GM13976 (cell line): ENCODE results near the gene SLC19A1.

Experiments used
- DNase-seq: peaks from one replicate; pipeline ENCODE4 v3.0.0; 2012; ENCODE audit warnings: low spot score
- in situ Hi-C: fragments of 300-500 bp; cut with MboI; formaldehyde crosslinking; loops from one replicate; pipeline ENCODE4 v1.12.0; 2022; ENCODE audit warnings: low sequenced_read_pairs, mixed read lengths, inconsistent platforms; ENCODE audit not compliant: unreplicated experiment
- TF ChIP-seq, protein P1 (sequence below): IDR thresholded peaks from 2 replicates; pipeline ENCODE4 v1.5.1; 2012; ENCODE audit warnings: borderline replicate concordance, mild to moderate bottlenecking; ENCODE audit not compliant: insufficient read depth; ENCODE audit errors: extremely low read depth, missing control alignments, control extremely low read depth

SLC19A1 gene

DNA sequence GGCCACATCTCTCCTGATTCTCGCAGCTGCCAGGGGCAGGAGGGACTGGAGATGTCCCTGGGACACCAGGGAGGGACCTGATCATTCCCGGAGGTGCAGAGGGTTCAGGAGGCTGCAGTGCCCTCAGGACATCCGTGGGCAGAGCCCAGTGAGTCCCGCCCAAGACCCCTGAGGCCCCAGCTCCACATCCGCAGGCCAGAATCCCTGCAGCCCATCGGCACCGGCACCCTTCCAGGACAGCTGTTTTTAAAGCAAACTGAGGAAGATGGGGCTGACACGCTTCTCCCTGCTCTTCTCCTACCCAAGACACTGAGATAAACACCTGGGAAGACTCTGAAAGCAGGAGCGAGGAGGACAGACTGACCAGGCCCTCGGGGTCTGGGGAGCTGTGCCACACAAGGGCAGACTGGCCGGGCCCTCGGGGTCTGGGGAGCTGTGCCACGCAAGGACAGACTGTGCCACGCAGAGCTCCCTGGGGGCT, 25.5 kb downstream of the SLC19A1 start:
- TF ChIP-seq, protein P1, sequence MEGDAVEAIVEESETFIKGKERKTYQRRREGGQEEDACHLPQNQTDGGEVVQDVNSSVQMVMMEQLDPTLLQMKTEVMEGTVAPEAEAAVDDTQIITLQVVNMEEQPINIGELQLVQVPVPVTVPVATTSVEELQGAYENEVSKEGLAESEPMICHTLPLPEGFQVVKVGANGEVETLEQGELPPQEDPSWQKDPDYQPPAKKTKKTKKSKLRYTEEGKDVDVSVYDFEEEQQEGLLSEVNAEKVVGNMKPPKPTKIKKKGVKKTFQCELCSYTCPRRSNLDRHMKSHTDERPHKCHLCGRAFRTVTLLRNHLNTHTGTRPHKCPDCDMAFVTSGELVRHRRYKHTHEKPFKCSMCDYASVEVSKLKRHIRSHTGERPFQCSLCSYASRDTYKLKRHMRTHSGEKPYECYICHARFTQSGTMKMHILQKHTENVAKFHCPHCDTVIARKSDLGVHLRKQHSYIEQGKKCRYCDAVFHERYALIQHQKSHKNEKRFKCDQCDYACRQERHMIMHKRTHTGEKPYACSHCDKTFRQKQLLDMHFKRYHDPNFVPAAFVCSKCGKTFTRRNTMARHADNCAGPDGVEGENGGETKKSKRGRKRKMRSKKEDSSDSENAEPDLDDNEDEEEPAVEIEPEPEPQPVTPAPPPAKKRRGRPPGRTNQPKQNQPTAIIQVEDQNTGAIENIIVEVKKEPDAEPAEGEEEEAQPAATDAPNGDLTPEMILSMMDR: no peak
- DNase-seq: no peak
- in situ Hi-C loops: no loop called here

DNA sequence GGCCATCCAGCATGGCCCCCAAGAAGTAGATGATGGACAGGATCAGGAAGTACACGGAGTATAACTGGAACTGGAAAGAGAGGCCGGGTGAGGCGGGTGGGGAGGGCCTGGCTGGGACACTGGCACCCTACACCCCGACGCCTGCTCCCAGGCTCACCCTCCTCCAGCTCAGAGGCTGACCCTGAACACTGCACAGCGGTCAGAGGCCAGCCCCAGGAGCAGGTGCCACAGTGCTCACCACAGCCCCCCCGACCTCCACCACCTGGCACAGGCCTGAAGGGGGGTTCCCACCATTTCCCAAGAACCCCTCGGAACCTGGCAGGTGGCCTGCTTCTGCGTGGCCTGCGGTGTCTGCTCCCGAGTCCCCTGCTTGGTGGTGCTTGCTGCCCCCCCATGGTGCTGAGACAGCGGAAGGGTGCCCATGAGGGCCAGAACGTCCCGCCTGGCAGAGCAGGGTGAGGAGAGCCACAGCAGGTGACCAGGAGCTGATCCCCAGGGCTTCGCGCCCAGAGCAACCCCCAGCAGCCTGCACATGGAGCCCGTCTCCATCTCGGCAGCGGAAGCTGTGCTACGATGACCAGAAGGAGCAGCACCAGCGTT, 26.1 kb downstream of the SLC19A1 start:
- TF ChIP-seq, protein P1: no peak
- DNase-seq: no peak
- in situ Hi-C loops: no loop called here

DNA sequence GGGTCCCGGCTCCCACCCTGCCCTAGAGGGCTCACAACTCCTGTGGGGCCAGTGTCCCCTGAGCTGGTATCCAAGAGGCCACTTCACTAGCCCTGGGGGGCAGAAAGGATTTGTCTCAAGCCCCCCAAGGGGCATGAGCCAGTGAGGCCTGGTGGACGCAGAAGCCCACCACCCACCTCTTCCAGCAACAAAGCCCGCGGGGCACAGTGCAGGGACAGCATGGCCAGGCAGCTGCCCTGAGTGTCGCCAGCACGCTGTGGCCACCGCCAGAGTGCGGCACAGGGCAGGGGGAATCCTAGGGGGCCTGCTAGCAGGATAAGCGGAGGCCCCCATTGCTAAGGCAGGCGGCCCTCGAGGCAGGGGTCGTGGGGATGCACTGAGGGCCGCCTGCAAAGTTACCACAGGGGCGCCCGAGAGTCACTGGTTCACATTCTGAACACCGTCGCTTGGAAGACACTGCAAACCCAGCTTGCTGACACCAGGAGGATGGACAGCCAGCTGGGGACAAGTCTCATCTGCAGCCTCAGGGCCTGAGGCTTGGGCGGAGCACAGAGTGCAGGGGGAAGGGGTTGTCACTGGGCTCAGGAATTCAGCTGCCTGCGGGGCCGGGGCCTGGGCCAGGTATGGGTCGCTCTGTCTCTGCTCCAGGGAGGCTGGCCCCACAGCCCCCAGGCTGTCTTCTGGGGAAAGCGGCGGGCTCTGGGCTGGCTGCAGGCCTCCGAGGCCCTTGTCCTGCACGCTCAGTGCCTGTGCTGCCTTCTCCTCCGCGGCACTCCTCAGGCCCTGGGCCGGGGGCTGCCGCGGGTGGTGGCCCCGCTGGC, 26.8 kb downstream of the SLC19A1 start:
- TF ChIP-seq, protein P1: no peak
- no peak for DNase-seq
- in situ Hi-C loops: no loop called here

DNA sequence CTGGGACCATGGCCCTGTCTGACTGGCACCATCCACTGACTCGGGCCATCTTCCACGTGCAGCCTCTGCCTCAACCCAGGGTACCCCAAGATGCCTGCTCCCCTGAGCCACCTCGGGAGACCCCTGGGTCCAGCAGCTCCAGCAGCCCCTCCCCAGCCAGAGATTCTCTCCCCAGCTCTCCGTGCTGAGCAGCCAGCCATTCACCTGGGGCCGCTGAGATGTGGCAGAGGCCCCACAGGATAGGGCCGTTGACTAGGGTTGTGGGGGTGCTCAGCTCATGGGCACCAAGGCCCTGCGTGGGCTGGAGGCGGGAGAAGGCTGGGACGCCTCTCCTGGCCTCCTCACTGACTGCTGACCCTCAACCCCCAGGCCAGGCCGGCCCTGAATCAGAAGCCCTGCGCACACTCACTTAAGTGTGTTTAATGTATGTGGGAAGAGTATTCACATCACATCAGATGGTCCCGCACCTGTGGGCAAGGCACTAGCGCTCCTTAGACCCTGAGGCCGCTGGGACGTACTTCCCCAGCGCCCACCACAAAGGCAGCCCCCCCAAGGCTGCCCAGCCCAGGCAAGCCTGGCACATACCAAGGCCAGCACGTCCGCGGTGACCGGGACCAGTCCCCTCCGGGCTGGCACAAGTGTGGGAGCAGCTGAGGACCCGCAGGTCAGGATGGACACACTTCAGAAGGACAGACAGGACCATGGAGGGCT, 27.8 kb downstream of the SLC19A1 start:
- TF ChIP-seq, protein P1: no peak
- in situ Hi-C loops: no loop called here
- no peak for DNase-seq

DNA sequence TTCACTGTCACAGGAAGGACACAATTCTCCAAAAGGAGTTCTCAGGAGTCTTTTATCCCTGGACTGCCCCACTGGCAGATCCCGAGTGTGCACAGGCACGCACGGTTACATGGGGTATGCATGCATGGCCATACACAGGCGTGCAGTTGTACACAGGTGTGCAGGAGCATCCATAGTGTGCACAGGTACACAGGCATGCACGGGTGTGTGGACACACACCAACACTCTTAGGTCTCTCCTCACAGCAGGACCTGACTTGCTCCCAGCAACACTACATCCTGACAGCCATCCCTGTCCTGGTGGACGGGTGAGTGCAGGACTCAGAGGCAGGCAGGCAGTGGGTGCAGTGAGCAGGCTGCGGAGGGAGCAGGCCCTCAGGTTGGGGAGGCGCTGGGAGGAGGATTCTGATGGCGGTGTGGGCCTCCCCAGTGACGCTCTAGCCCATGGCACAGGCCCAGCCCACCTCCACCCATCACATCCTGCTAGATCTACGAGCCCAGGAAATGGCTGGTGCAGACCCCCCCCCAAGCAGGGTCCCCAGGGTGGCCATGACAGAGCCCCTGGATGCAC, 28.4 kb downstream of the SLC19A1 start:
- in situ Hi-C loops: no loop called here
- DNase-seq: no peak
- TF ChIP-seq, protein P1: no peak

DNA sequence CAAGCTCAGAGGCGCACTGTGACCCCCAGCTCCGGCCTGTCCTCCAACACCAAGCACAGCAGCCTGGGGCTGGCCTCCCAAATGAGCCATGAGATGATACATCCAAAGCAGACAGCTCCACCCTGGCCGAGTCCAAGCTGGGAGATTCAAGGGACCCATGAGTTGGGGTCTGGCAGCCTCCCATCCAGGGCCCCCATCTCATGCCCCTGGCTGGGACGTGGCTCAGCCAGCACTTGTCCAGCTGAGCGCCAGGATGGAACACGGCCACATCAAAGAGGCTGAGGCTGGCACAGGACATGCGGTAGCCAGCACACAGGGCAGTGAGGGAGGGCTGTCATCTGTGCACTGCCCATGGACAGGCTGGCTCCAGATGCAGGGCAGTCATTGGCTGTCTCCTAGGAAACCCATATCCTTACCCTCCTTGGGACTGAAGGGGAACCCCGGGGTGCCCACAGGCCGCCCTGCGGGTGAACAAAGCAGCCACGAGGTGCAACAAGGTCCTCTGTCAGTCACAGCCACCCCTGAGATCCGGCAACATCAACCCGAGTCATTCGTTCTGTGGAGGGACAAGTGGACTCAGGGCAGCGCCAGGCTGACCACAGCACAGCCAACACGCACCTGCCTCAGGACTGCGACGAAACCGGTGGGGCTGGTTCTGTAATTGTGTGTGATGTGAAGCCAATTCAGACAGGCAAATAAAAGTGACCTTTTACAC, 29.1 kb downstream of the SLC19A1 start:
- DNase-seq: no peak
- in situ Hi-C loops: no loop called here
- TF ChIP-seq, protein P1: no peak
